Neural crest cell (in vitro differentiated cells): ENCODE measurements around the gene HSPH1. TPM values are rescaled to one million over a fixed set of nuclear protein-coding genes. Genes with fewer than 3 reads are reported as not detected.

Source experiments
- DNase-seq: peaks from one replicate; pipeline ENCODE4 v3.0.0; 2021; ENCODE audit warnings: low read depth, mixed read lengths, low spot score
- H3K27ac Mint-ChIP-seq: one replicate; pipeline ENCODE4 v1.8.0; 2021; ENCODE audit warnings: mild to moderate bottlenecking, mixed read lengths; ENCODE audit not compliant: unreplicated experiment
- H3K27me3 Mint-ChIP-seq: 2 replicates; pipeline ENCODE4 v1.8.0; 2021; ENCODE audit warnings: low read depth, mild to moderate bottlenecking, mixed read lengths
- H3K36me3 Mint-ChIP-seq: 2 replicates; pipeline ENCODE4 v1.8.0; 2021; ENCODE audit warnings: low read depth, mild to moderate bottlenecking, mixed read lengths
- H3K4me1 Mint-ChIP-seq: 2 replicates; pipeline ENCODE4 v1.8.0; 2021; ENCODE audit warnings: mixed read lengths
- H3K4me3 Mint-ChIP-seq: one replicate; pipeline ENCODE4 v1.8.0; 2021; ENCODE audit warnings: mild to moderate bottlenecking, mixed read lengths
- H3K9me3 Mint-ChIP-seq: 2 replicates; pipeline ENCODE4 v1.8.0; 2021; ENCODE audit warnings: mixed read lengths
- CTCF ChIP-seq: fragments of 200-600 bp; sonication (generic); conservative IDR thresholded peaks from 2 replicates; pipeline ENCODE4 v1.5.0; 2021; ENCODE audit warnings: antibody characterized with exemption, mild to moderate bottlenecking
- total RNA-seq: library from RNA; stranded (reverse); gene quantifications from 2 replicates; pipeline ENCODE4 v1.2.1, GENCODE V29; 2021

HSPH1 gene
- total RNA-seq, 1 donor from 2014 or later: 146 TPM

GRCh38 chr13:31145417-31145816, 16.3 kb downstream of the HSPH1 start:
- Mint-ChIP-seq H3K27me3 (no peaks in the 10 kb centered on the region), H3K4me3 (no peak overlapping the region), H3K27ac (no peak overlapping the region), H3K4me1 (no peaks in the 10 kb centered on the region), H3K36me3 (peaks cover 39% of the 10 kb centered on the region), H3K9me3 (no peaks in the 10 kb centered on the region)
- no peak for DNase-seq
- no peak for TF ChIP-seq CTCF

- no peaks in the 10 kb centered on the region for H3K9me3 Mint-ChIP-seq
- peaks cover 26% of the 10 kb centered on the region for H3K36me3 Mint-ChIP-seq
- DNase-seq: no peak
- no peak overlapping the region for H3K4me3 Mint-ChIP-seq
- H3K27me3 Mint-ChIP-seq: no peaks in the 10 kb centered on the region
- no peak for TF ChIP-seq CTCF
- H3K27ac Mint-ChIP-seq: no peak overlapping the region
- no peaks in the 10 kb centered on the region for H3K4me1 Mint-ChIP-seq
These were observed 23.2 kb downstream of the HSPH1 start for GRCh38 chr13:31138515-31138914.

- TF ChIP-seq CTCF: no peak
- H3K27me3 Mint-ChIP-seq: no peaks in the 10 kb centered on the region
These were observed 25.0 kb downstream of the HSPH1 start for GRCh38 chr13:31136724-31137123.

GRCh38 chr13:31134039-31134711, 27.5 kb downstream of the HSPH1 start:
- H3K27ac Mint-ChIP-seq: no peak overlapping the region

More at GRCh38 chr13:31136724-31137123, 25.0 kb downstream of the HSPH1 start:
- peaks cover 20% of the 10 kb centered on the region for H3K36me3 Mint-ChIP-seq
- no peaks in the 10 kb centered on the region for H3K4me1 Mint-ChIP-seq
- no peak overlapping the region for H3K4me3 Mint-ChIP-seq
- H3K27ac Mint-ChIP-seq: no peak overlapping the region
- no peaks in the 10 kb centered on the region for H3K9me3 Mint-ChIP-seq
- DNase-seq: no peak

GRCh38 chr13:31133621-31134020, 28.1 kb downstream of the HSPH1 start:
- H3K4me1 Mint-ChIP-seq: no peaks in the 10 kb centered on the region
- no peak for TF ChIP-seq CTCF
- H3K27me3 Mint-ChIP-seq: no peaks in the 10 kb centered on the region
- H3K9me3 Mint-ChIP-seq: no peaks in the 10 kb centered on the region
- no peak overlapping the region for H3K27ac Mint-ChIP-seq
- no peak for DNase-seq
- peaks cover 11% of the 10 kb centered on the region for H3K36me3 Mint-ChIP-seq
- no peak overlapping the region for H3K4me3 Mint-ChIP-seq

More at GRCh38 chr13:31134039-31134711, 27.5 kb downstream of the HSPH1 start:
- no peaks in the 10 kb centered on the region for H3K4me1 Mint-ChIP-seq
- H3K27me3 Mint-ChIP-seq: no peaks in the 10 kb centered on the region
- H3K36me3 Mint-ChIP-seq: peaks cover 15% of the 10 kb centered on the region
- H3K4me3 Mint-ChIP-seq: no peak overlapping the region
- TF ChIP-seq CTCF: no peak
- no peaks in the 10 kb centered on the region for H3K9me3 Mint-ChIP-seq
- DNase-seq: no peak
